GM21526 (cell line): ENCODE measurements around the gene ZNF524.

ENCODE experiments used
- ATAC-seq: cut with Tn5 transposase; IDR thresholded peaks from one replicate; pipeline ENCODE4 v1.9.1; 2021; ENCODE audit warnings: moderate library complexity; ENCODE audit not compliant: unreplicated experiment, low FRiP score

Gene ZNF524

GRCh38 chr19:55651236-55651635 lies 51.1 kb downstream of the ZNF524 start:
- ATAC-seq: no peak

GRCh38 chr19:55652311-55653128 lies 52.4 kb downstream of the ZNF524 start:
- ATAC-seq: no peak
